Stimulated activated effector memory CD8-positive, alpha-beta T cell treated with anti-CD3 and anti-CD28 coated beads, Interleukin-12 subunit alpha, Interleukin-12 subunit beta, amount 100 ng/mL, for 72 hours (primary cell): ENCODE data around the gene LIFR.
A peak's percentile ranks its signal among the peaks of the same experiment; 100 is the strongest.

Experiments
- ATAC-seq: fragments of 150-1000 bp; cut with Tn5 transposase; 2 replicates; pipeline ENCODE4 v1.10.0; 2021
- DNase-seq, 2 donors: peaks; one replicate each; pipeline ENCODE4 v3.0.0; 2021 to 2022; ENCODE audit warnings: low spot score in 2 of 2
- H3K27ac Mint-ChIP-seq: one replicate; pipeline ENCODE4 v1.8.0; 2022; ENCODE audit warnings: mild to moderate bottlenecking, mixed read lengths
- H3K36me3 Mint-ChIP-seq: one replicate; pipeline ENCODE4 v1.8.0; 2022; ENCODE audit warnings: mild to moderate bottlenecking, mixed read lengths
- H3K4me1 Mint-ChIP-seq: one replicate; pipeline ENCODE4 v1.8.0; 2022; ENCODE audit warnings: mixed read lengths
- H3K4me3 Mint-ChIP-seq: one replicate; pipeline ENCODE4 v1.8.0; 2022; ENCODE audit warnings: mild to moderate bottlenecking, mixed read lengths
- H3K9me3 Mint-ChIP-seq: one replicate; pipeline ENCODE4 v1.8.0; 2022; ENCODE audit warnings: mixed read lengths

Gene LIFR

DNA sequence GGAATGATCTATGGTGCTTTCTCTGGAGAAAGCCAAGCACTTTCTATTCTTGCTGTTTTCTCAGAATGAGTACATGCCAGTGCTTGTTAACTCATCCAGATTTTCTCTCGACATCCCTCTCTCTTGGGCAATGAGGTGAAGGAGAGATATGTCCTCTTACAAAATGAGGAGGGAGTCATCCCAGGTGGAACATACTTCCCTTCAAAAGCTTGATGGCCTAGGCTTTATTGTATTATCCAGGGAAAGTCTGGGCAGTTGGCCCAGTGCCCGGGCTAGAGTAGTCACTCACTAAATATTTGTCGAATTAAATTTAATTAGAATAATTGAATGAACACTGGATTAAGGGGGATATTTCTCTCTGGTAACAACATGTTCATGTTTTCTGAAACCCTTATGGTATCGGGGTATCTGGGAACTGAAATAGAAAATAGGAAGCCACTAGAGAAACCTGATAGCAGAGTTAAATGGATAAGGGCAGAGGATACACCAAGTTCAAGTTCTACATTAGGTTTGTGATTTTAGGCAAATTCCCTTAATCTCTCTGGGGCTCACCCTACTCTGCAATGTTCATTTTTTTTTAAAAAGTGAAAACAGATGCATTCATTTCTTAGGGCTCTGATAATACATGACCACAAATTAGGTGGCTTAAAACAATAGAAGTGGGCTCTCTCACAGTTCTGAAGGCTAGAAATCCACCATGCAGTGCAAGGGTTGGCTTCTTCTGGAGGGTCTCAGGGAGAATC is 99.6 kb downstream of the LIFR start:
- ATAC-seq (no peak), DNase-seq (no peak)
- Mint-ChIP-seq H3K27ac (no peak overlapping the region), H3K36me3 (peaks cover 9% of the 10 kb centered on the region), H3K9me3 (no peaks in the 10 kb centered on the region), H3K4me1 (peaks cover 35% of the 10 kb centered on the region), H3K4me3 (no peak overlapping the region)

DNA sequence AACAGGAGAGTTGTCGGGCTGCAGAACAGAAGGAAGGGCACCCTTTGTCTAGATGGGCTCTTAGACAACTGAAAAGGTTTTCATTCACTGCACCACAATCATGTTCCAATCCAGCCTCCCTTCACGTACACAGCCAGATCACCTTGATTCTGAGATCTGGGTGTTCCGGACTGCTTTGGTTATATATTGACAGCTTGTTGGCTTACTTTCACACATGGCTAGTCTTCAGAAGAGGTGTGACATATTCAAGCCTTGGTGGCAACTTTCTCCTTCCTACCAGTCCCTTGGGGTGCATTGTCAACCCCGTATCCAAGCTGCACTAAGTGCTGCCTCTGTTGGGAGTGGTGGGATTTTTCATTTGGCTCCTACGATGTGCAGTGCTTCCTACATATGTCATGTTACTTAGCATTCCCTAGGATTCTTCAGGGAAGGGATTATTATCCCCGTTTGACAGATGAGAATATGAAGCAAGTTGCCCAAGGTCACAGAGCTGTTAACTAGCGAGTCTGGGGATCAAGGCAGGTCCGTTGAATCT is 100.6 kb downstream of the LIFR start:
- Mint-ChIP-seq H3K9me3 (no peaks in the 10 kb centered on the region), H3K27ac (no peak overlapping the region), H3K36me3 (peaks cover 9% of the 10 kb centered on the region), H3K4me1 (peaks cover 38% of the 10 kb centered on the region), H3K4me3 (no peak overlapping the region)
- ATAC-seq (no peak), DNase-seq (no peak)

DNA sequence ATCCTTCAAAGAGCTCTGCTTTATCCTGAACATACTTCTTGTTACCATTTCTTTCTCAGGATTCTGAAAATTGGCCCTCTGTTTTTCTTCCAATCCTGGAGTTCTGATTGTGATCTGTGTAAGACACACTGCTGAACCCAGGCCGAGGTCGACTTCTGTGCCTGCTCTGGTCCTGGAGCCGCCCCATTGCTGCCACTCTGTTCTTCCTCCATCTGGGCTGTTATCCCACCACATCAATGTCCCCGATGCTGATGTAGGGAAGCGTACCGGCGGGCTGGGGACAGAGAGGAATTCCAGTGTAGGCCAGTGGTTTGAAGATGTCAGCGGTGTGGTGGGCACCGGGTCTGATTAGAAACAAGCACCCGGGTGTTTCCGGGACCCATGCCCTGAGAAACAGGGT is 102.5 kb downstream of the LIFR start:
- H3K4me1 Mint-ChIP-seq = peaks cover 41% of the 10 kb centered on the region
- ATAC-seq = no peak
- peak overlapping the region; percentile 41 for H3K27ac Mint-ChIP-seq
- DNase-seq = no peak
- no peaks in the 10 kb centered on the region for H3K9me3 Mint-ChIP-seq
- peak overlapping the region; percentile 39 for H3K4me3 Mint-ChIP-seq
- H3K36me3 Mint-ChIP-seq = peaks cover 9% of the 10 kb centered on the region

DNA sequence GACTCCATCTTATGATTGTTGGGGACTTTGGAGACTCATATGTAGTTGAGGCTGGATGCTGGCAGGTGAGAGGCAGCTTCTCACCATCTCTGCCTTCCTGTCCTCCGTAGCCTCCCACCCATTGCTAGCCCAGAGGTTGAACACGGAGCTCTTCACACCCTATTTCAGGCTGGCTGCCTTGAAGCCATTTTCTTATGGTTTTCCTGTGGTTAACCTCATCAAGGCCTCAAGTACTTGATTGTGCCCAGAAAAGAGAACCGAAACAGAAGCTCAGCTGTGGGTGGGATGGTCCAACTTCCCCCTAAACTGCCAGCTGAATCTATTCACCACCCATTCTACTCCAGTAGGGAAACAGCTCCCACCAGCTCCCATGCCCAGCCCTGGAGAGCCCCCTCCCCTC is 102.9 kb downstream of the LIFR start:
- ATAC-seq = peak; percentile 93
- no peaks in the 10 kb centered on the region for H3K9me3 Mint-ChIP-seq
- peaks cover 41% of the 10 kb centered on the region for H3K4me1 Mint-ChIP-seq
- peak overlapping the region; percentile 39 for H3K4me3 Mint-ChIP-seq
- peak overlapping the region; percentile 41 for H3K27ac Mint-ChIP-seq
- DNase-seq = peak; percentile 10 to 65
- H3K36me3 Mint-ChIP-seq = peaks cover 9% of the 10 kb centered on the region

DNA sequence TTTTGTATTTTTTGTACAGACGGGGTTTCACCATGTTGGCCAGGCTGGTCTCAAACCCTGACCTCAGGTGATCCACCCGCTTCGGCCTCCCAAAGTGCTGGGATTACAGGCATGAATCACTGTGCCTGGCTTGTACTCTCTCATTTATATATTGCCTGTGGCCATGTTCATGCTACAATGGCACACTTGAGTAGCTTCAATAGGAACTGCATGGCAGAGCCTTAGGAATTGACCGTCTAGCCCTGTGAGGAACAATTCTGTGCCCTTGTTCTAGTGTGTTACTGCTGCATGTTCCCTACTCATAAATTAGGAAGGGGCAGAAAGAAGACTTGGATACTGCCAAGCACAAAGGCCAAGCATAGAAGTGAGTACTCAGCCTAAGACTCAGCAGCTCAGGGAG is 104.2 kb downstream of the LIFR start:
- peaks cover 9% of the 10 kb centered on the region for H3K36me3 Mint-ChIP-seq
- ATAC-seq (no peak), DNase-seq (no peak)
- no peak overlapping the region for H3K27ac Mint-ChIP-seq
- peaks cover 41% of the 10 kb centered on the region for H3K4me1 Mint-ChIP-seq
- no peak overlapping the region for H3K4me3 Mint-ChIP-seq
- no peaks in the 10 kb centered on the region for H3K9me3 Mint-ChIP-seq

DNA sequence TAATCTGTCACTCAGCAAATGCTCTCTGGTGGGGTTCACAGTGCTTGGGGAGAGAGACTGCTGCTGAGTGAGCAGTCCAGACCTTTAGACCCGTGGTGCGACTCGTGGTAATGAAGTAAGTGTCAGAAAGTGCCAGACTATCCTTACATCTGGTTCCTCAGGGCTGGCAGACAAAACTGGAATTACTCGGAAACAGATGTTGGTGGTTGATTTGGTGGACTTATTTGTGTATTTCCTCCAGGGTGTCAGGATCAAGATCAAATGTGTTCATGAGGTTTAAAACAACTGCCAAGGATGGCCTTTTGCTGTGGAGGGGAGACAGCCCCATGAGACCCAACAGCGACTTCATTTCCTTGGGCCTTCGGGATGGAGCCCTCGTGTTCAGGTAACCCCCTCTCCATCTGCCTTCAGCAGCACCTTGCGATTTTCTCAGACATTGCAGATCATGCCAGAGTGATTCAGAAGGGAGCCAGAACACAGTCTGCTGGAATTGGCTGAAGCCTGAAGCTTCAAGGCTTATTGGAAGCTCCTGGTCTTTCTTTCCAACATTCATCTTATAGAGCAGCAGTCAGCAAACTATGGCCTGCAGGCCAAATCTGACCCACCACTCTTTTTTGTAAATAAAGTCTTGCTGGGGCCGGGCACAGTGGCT is 105.2 kb downstream of the LIFR start:
- Mint-ChIP-seq H3K4me3 (no peak overlapping the region), H3K27ac (no peak overlapping the region), H3K9me3 (no peaks in the 10 kb centered on the region), H3K4me1 (peaks cover 38% of the 10 kb centered on the region), H3K36me3 (peaks cover 9% of the 10 kb centered on the region)
- DNase-seq = no peak
- ATAC-seq = no peak

DNA sequence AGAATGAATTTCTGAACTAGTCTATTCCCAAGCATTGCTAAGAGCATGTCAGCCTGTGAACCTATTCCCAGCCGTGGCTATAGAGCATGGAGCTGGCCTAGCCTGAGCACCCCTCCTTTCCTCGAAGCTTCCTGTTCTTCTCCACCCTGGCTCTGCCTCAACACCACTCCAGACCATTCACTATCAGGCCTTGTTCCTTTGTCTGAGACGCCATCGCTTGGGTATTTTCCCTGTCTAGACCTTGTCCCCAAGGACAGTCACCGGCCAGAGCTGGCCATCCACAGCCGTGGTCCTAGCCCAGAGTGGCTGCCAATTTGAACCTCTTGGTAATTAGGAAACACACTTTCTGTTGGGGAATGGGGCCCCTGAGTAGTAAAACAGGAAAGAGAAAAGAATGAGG is 105.8 kb downstream of the LIFR start:
- Mint-ChIP-seq H3K36me3 (peaks cover 9% of the 10 kb centered on the region), H3K27ac (no peak overlapping the region), H3K4me3 (no peak overlapping the region), H3K4me1 (peaks cover 32% of the 10 kb centered on the region), H3K9me3 (no peaks in the 10 kb centered on the region)
- no peak for DNase-seq
- ATAC-seq = no peak

DNA sequence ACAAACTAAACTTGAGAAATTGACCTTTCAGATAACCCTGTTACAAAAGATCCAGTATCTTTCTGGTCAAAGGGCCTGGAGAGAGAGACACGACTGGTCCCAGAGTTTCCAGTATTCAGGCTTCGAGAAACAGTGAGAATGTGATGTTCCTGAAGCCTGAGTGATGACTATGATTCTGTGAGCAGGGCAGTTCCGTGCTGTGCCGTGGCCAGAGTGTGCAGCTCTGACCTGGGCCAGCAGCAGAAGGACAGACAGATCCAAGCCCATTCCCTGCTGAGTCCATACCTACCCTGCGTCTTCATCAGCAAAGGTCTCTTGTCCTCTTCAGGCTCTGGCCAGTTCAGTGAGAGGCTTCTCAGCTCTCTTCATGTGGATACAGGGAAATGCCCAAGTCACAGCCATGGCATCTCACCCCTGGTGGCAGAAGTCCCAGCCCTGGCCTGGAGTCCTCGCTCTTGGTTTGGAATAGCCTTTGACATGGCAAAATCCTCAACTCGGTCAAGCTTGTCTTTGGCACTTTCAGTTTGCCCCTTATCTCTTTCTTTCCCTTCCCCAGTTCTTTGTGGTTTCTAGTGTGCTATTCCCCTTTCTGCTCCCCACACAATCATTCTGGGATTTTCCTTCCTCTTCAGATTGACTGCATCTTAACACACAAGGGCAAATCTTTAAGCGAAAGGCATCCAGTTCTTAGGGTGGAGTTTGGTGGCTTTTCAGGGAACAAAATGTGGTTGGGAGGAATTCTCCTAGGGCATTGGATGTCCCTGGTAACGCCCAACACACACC is 107.7 kb downstream of the LIFR start:
- Mint-ChIP-seq H3K9me3 (no peaks in the 10 kb centered on the region), H3K27ac (no peak overlapping the region), H3K4me3 (no peak overlapping the region), H3K36me3 (peaks cover 6% of the 10 kb centered on the region), H3K4me1 (peaks cover 18% of the 10 kb centered on the region)
- ATAC-seq = no peak
- no peak for DNase-seq

DNA sequence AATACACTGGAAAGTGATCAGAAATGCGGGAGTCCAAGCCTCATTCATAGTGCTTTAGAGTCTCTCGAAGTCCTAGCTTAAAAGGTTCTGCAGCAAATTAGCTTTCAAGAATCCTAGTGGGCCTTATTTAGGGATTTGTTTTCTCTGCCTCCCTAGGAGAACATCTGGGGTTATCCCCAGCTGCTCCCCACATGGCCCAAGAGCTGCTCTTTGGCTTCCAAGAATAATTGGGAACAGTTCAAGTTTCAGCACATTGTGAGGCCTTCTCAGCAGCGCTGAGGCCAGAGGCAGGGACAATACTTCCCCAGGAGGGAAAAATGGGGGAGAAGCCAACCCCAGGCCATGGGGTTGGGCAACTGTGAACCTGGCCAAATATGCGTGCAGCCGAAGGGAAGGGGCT is 108.7 kb downstream of the LIFR start:
- Mint-ChIP-seq H3K36me3 (no peaks in the 10 kb centered on the region), H3K4me3 (no peak overlapping the region), H3K27ac (no peak overlapping the region), H3K9me3 (no peaks in the 10 kb centered on the region), H3K4me1 (peaks cover 8% of the 10 kb centered on the region)
- DNase-seq (no peak), ATAC-seq (no peak)

DNA sequence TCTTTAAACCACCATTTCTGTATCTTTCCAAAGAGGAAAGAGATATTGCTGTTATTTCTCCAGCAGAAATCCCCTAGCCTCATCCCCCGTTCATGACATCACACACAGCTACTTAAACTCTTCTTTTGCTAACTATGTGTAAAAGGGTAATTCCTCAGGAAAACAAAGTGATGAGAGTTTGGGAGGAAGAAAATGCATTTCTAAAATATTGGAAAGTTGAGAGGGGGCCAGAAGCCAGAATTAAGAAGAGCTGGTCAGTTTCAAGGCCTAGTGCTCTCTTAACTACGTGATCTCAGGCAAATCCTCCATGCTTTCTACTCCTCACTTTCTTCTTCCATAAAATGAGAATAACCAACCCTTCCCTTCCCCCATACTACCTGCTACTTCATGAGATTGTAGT is 109.4 kb downstream of the LIFR start:
- no peak overlapping the region for H3K4me3 Mint-ChIP-seq
- H3K36me3 Mint-ChIP-seq = no peaks in the 10 kb centered on the region
- DNase-seq (no peak), ATAC-seq (no peak)
- H3K4me1 Mint-ChIP-seq = peaks cover 6% of the 10 kb centered on the region
- no peak overlapping the region for H3K27ac Mint-ChIP-seq
- H3K9me3 Mint-ChIP-seq = no peaks in the 10 kb centered on the region

DNA sequence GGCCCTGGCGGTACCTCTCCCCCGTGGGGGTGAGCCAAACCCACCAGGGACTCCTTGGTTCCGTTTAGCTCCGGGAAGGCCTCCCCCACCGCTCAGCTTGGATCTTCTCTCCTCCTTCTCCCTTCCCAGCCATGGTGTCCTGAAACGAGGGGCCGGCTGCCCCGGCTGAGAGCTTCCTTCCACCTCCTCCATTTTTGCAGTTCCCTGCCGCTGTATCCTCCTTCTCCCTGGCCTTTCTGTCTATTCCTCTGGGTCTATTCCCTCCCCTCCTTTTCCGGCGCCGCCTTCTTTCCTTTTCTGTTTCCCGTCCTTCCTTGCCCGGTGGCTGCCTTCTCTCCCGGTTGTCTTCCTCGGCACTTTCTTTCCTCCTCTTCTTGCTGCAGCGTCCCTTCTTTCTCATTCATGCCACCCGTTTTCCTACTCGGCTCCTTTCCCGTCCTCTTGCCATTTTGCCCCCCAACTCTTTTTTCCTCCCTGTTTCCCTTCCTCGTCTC is 110.4 kb downstream of the LIFR start:
- Mint-ChIP-seq H3K27ac (no peak overlapping the region), H3K4me3 (no peak overlapping the region)
- ATAC-seq = no peak

DNA sequence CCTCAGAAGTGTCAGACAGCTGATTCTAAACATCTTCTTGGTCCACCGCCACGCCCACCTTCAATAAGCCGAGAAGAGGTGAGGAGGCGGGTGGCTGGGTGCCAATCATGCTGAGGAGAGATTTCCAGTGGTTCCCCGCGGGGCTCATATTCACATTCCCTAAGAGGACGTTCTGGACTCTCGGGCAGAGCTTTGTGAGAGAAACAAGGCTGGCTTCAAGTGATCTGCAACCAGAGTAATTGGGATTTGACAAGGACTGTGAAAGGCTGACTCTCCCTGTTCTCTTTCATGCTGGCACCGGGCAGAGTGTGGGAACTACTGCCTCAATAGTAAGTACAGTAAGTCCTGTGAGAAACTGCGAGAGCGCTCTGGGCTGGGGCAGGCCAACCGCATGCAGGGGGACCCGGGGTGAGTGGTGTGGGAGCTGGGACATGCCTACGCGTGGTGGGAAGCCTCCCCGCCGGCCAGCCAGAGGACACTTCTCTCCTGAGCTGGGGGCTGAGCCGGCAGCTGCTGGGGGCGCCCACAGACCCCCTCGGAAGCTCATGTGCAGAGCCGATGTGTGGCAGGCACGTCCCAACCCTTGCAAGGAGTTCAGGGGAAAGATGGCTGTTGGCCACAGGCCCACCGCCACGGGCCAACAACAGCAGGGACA is 110.9 kb downstream of the LIFR start:
- ATAC-seq = no peak
- Mint-ChIP-seq H3K4me3 (no peak overlapping the region), H3K4me1 (no peaks in the 10 kb centered on the region), H3K27ac (no peak overlapping the region), H3K9me3 (no peaks in the 10 kb centered on the region), H3K36me3 (no peaks in the 10 kb centered on the region)
- no peak for DNase-seq

More for the DNA sequence above, 110.4 kb downstream of the LIFR start:
- no peaks in the 10 kb centered on the region for H3K36me3 Mint-ChIP-seq
- peaks cover 5% of the 10 kb centered on the region for H3K4me1 Mint-ChIP-seq
- DNase-seq = no peak
- no peaks in the 10 kb centered on the region for H3K9me3 Mint-ChIP-seq

DNA sequence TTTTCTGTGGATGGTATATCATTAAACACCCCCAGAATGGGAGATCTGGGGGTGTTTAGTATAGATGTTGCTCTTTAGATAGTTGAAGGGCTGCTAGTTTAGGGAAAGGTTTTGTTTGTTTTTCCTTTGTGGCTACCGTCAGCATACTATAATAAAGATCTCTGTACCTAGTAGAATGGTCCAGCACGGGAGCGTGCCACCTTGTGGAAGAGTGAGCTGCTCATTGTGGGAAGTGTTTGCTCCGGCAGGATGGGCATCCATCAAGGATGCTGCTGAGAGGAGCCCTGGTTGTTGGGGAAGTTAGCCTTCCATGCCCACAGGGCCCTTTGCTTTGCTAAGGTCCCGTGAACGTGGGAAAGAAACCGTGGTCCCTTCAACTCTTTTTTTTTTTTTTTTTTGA is 113.1 kb downstream of the LIFR start:
- Mint-ChIP-seq H3K4me3 (no peak overlapping the region), H3K27ac (no peak overlapping the region), H3K36me3 (no peaks in the 10 kb centered on the region), H3K9me3 (no peaks in the 10 kb centered on the region), H3K4me1 (no peaks in the 10 kb centered on the region)
- DNase-seq (no peak), ATAC-seq (no peak)

DNA sequence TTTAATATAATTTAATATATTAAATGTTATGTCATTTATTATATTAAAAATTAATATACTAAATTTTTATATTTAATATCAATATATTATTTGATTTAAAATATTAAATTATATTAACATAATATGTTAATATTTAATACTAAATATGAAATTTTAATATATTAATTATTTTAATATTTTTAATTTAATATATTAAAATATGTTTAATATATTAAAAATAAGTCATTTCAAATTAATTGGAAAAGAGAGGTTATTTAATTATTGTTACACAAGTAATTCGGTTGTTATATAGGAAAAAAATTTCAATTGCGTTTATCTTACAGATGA is 114.2 kb downstream of the LIFR start:
- H3K36me3 Mint-ChIP-seq = no peaks in the 10 kb centered on the region
- H3K9me3 Mint-ChIP-seq = no peaks in the 10 kb centered on the region
- ATAC-seq (no peak), DNase-seq (no peak)
- no peak overlapping the region for H3K4me3 Mint-ChIP-seq
- H3K27ac Mint-ChIP-seq = no peak overlapping the region
- no peaks in the 10 kb centered on the region for H3K4me1 Mint-ChIP-seq
